Activated CD4-positive, alpha-beta T cell treated with anti-CD3 and anti-CD28 coated beads, Interleukin-2, Interleukin-4, amounts not matched to agents 100 ng/mL and 50 ng/mL, durations not matched to agents 16 hours and 8 hours (primary cell): Measurements from ENCODE around the gene ENOSF1.
A peak's percentile ranks its signal among the peaks of the same experiment; 100 is the strongest.

Source experiments
- DNase-seq: peaks from one replicate; pipeline ENCODE4 v3.0.0-alpha.2; 2020; ENCODE audit warnings: low spot score

Gene ENOSF1

DNA sequence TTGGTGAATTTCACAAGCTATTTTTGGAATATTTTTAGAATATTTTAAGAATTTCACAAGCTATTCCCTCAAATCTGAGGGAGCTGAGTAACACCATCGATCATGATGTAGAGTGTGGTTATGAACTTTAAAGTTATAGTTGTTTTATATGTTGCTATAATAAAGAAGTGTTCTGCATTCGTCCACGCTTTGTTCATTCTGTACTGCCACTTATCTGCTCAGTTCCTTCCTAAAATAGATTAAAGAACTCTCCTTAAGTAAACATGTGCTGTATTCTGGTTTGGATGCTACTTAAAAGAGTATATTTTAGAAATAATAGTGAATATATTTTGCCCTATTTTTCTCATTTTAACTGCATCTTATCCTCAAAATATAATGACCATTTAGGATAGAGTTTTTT is 39.1 kb downstream of the ENOSF1 start:
- no peak for DNase-seq

- DNase-seq, result no peak
Observed at GRCh38 chr18:671405-671804, 41.0 kb downstream of the ENOSF1 start.

GRCh38 chr18:670522-670921 is 41.9 kb downstream of the ENOSF1 start:
- no peak for DNase-seq

DNA sequence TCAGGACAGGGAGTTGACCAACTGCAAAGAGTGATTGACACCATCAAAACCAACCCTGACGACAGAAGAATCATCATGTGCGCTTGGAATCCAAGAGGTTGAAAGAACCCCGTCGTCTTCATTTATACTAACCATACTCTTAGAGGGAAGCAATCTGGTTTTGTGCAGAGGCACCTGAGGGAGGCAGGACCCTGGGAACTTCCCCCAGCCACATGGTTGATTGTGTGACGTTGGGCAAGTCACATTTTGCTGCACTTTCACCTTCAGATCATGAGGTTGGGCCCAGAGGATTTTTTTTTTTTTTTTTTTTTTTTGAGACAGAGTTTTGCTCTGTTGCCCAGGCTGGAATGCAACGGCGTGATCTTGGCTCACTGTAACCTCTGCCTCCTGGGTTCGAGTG is 43.4 kb downstream of the ENOSF1 start:
- no peak for DNase-seq

GRCh38 chr18:668260-668659 is 44.2 kb downstream of the ENOSF1 start:
- no peak for DNase-seq

DNA sequence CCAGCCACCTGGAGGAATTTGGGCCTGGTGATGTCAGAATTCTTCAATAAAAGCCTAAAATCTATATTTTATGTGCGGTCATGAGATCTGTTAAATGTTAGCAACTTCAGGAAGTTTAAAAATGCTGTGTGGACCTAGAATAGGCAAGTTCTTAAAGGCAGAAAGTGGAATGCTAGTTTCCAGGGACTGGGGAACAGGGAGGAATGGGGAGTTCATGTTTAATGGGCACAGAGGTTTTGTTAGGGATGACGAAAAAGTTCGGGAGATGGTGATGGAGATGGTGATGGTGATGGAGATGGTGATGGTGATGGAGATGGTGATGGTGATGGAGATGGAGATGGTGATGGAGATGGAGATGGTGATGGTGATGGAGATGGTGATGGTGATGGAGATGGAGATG is 45.8 kb downstream of the ENOSF1 start:
- DNase-seq, result no peak

GRCh38 chr18:666177-666576 is 46.3 kb downstream of the ENOSF1 start:
- no peak for DNase-seq

GRCh38 chr18:662197-662596 is 50.2 kb downstream of the ENOSF1 start:
- no peak for DNase-seq

DNA sequence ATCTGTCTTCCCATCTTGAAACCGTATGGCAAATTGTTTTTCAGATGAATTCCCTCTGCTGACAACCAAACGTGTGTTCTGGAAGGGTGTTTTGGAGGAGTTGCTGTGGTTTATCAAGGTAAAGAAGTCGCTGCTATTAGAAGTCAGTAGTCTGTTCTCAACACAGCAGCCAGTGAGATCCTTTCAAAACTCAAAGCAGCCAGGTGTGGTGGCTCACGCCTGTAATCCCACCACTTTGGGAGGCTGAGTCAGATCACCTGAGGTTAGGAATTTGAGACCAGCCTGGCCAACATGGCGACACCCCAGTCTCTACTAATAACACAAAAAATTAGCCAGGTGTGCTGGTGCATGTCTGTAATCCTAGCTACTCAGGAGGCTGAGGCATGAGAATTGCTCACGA is 52.8 kb downstream of the ENOSF1 start:
- no peak for DNase-seq

GRCh38 chr18:658947-659533 is 53.4 kb downstream of the ENOSF1 start:
- DNase-seq, result no peak

DNA sequence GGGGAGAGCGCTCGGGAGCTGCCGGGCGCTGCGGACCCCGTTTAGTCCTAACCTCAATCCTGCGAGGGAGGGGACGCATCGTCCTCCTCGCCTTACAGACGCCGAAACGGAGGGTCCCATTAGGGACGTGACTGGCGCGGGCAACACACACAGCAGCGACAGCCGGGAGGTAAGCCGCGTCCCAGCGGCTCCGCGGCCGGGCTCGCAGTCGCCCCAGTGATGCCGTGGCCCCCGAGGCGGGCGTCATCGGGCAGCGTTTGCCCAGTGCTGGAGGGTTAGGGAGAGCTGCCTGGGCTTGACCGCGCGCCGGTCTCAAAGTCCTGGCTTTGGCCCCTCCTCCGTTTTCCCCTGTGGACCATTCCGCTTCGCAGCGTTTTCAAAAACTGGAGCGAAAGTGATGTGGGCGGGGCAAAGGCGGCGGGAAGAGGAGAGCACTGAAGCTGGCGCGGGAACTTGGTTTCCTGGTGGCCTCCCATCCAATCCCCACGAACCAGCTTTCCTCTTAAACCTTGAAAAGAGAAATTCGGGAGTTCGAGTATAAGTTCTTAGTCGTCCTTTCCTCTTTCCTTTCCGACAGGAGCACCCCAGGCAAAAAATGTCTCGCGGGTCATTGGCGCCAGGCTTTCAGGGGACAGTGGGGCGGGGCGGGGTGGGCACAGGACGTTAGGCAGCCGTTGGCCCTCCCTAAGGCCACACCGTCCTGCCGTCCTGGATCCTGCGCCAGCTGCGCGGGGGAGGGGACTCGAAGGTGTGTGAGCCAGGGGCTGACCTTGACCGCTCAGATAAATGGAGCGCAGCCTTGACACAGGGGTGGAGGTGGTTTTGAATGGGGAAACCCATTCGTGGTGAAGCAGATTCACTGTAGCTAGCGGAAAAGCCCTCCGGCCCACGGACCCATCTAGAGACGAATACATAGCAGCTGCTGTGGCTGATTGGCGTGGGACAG is 54.2 kb downstream of the ENOSF1 start:
- peak; percentile 90 for DNase-seq

GRCh38 chr18:657311-658000 is 55.0 kb downstream of the ENOSF1 start, which contains the start of gene TYMS:
Gene TYMS (plus strand): TSS chr18:657653. CDS start chr18:657743, 90 bp downstream.
- DNase-seq, result peak; percentile 69

GRCh38 chr18:655445-655844 is 57.0 kb downstream of the ENOSF1 start:
- DNase-seq, result no peak

DNA sequence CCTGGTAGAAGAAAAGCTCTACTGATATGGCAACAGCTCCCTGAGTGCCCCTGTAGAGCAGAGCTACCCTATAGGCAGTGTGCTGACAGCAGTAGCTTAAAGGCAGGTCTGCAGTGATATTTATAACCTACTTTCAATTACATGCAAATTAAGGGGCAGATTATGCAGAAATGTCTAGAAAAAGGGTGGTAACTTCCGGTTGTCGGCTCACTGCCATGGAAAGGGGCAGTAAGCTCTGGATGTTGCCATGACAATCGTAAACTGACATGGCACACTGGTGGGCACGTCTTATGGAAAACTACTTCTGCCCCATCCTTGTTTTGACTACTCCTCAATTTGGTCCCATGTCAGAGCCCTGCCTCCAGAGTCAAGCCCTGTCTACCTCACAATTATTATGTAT is 57.8 kb downstream of the ENOSF1 start:
- DNase-seq, result no peak

DNA sequence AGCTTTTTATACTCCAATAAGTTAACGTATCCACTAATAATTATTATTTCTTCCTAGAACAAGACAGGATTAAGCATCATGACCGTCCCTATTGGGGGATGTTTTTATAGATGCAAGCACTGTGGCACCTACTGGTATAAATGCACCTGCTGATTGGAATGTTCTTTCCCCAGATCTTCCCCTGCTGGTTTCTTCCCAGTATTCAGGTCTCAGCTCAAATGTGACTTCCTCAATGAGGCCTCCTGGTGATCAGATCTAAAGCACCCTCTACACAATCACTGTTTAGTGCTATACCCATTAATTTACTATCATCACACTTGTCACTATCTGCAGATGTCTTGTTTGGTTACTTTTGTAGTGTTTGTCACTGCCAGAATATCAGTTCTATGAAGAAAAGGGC is 58.9 kb downstream of the ENOSF1 start:
- DNase-seq, result no peak

- no peak for DNase-seq
Observed at GRCh38 chr18:652131-652530, 60.3 kb downstream of the ENOSF1 start.

DNA sequence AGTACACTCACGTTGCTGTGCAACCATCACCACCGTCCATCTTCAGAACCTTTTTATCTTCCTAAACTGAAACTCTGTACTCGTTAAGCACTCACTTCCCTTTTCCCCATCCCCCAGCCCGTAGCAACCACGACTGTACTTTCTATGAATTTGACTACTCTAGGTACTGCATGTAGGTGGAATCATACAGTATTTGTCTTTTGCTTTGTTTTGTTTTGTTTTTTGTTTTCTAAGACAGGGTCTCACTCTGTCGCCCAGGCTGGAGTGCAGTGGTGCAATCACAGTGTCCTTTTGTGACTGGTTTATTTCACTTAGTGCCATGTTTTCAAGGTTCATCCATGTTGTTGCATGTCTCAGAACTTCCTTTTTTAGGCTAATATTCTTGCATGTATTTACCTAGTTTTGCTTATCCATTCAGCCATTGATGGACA is 62.0 kb downstream of the ENOSF1 start:
- peak; percentile 58 for DNase-seq

DNA sequence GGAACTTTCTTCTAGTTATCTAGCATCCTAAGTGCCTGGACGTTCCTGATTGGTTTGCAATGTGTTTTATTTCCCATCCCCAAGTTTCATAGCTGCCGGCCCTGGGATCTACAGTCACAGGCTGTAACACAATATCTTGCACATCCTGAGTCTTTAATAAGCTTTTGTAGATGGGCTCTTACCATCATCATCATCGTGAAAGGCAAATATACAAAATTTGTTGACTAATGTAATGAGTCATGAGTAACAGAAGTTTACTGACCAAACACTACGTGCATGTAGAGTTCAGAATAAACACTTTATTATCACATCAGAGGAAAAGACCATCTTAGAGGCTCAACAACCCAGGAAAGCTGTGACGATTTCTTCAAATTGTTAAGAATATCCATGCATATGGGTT is 63.1 kb downstream of the ENOSF1 start:
- no peak for DNase-seq

DNA sequence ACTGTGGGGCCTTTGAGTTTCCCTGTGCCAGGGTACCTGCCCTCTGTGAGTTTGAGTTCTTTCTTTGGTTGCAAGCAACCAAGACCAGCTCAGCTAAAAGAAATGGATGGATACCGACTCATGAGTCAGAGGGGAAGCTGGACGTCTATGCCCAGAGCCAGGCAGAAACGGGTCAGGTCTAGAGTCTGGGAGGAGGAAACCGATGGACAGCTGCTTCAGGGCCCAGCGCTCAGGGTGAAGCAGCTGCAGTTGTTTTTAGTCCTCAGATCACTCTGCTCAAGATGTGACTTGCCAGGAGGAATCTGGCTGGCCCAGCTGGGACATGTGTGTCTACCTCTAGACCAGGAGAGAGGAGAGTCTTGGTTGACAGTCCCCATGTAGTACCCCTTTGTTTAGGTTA is 65.1 kb downstream of the ENOSF1 start:
- DNase-seq, result no peak

DNA sequence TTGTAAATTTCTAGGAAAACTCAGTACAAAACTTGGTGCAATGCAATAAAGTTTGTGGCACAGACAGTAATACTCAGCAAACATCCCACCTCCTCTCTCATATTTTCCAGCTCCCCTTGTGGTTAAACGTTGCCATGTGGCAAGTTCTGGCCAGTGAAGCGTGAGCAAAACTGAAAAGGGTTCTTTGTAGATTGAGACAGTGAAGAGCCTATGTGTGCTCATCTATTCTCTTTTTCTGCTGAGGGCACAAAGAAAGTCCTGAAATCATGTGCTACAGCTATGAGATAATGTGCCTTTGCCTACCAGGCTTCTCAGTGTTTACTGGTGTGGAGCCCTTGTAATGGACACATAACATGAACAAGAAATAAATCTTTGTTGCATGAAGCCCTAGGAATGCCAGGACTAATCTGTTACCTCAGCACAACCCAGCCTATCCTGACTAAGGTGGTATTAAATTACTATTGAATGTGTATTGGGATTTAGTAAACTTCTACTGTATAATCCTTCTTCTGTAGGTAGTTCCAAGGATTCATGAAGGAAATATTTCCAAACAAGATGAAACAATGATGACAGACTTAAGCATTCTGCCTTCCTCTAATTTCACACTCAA is 67.9 kb downstream of the ENOSF1 start:
- DNase-seq, result peak; percentile 46

DNA sequence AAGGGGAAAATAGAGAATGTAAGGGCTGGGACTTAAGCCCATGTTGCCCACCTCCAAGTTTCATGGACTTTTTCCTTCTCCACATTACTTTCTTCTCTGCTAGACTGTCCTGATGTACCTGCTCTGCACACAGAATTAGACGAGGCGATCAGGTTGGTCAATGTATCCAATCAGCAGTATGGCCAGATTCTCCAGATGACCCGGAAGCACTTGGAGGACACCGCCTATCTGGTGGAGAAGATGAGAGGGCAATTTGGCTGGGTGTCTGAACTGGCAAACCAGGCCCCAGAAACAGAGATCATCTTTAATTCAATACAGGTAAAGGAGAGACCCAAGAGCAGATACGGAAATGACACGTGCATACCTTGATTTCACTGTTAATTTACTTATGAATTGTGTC is 71.2 kb downstream of the ENOSF1 start:
- DNase-seq, result no peak

- DNase-seq, result no peak
Observed at GRCh38 chr18:635171-635570, 77.3 kb downstream of the ENOSF1 start.
